Activated CD8-positive, alpha-beta memory T cell treated with anti-CD3 and anti-CD28 coated beads for 1 hour (primary cell): ENCODE data around the gene WDTC1.
A peak's percentile ranks its signal among the peaks of the same experiment; 100 is the strongest.

ENCODE experiments used
- DNase-seq, 2 donors: peaks; one replicate each; pipeline ENCODE4 v3.0.0-alpha.2; 2020; ENCODE audit warnings: low read depth in 1 of 2; ENCODE audit errors: extremely low read depth in 1 of 2

WDTC1 gene

GRCh38 chr1:27300341-27301051 lies 66.1 kb downstream of the WDTC1 start:
- peak; percentile 42 to 63 for DNase-seq

- DNase-seq, result no peak
Measured at GRCh38 chr1:27301052-27301422, 66.6 kb downstream of the WDTC1 start.

GRCh38 chr1:27301582-27302199 lies 67.3 kb downstream of the WDTC1 start:
- no peak for DNase-seq

DNA sequence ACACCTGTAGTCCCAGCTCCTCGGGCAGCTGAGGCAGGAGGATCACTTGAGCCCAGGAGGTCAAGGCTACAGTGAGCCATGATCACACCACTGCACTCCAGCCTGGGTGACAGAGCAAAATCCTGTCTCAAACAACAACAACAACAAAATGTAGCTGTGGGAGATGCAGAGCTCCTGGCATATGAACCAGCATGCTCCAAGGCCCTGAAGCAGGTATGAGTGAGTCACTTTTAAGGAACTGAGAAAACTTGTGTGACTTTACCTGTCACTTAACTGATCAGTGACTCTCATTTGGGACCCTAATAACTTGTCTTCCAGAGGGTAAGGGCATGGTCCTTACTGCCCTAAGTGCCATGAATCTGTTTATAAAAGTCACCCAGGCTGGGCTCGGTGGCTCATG lies 68.2 kb downstream of the WDTC1 start:
- DNase-seq, result no peak

GRCh38 chr1:27303509-27303908 lies 69.1 kb downstream of the WDTC1 start:
- DNase-seq, result no peak

DNA sequence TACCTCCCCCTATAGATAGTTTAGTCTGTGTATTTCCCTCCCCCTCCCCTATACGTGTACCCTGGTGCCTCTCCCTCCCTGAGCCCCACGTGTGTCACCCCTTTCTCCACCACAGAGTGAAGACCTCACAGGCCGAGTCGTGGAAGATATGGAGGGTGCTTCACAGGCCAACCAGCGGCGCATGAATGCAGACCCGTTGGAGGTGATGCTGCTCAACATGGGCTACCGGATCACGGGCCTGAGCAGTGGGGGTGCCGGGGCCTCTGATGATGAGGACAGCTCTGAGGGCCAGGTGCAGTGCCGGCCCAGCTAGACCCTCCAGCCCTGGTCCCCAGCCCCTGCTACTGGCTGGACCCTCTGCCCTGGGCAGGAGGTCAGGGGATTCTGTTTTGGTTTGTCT lies 71.6 kb downstream of the WDTC1 start:
- DNase-seq, result no peak

- no peak for DNase-seq
Measured at GRCh38 chr1:27306892-27307761, 72.7 kb downstream of the WDTC1 start.

- no peak for DNase-seq
Measured at GRCh38 chr1:27307874-27308598, 73.6 kb downstream of the WDTC1 start.

GRCh38 chr1:27314169-27314568 lies 79.7 kb downstream of the WDTC1 start:
- no peak for DNase-seq

- no peak for DNase-seq
Measured at GRCh38 chr1:27314737-27315136, 80.3 kb downstream of the WDTC1 start.

GRCh38 chr1:27316860-27317259 lies 82.4 kb downstream of the WDTC1 start:
- no peak for DNase-seq

- no peak for DNase-seq
Measured at GRCh38 chr1:27318136-27318535, 83.7 kb downstream of the WDTC1 start.

DNA sequence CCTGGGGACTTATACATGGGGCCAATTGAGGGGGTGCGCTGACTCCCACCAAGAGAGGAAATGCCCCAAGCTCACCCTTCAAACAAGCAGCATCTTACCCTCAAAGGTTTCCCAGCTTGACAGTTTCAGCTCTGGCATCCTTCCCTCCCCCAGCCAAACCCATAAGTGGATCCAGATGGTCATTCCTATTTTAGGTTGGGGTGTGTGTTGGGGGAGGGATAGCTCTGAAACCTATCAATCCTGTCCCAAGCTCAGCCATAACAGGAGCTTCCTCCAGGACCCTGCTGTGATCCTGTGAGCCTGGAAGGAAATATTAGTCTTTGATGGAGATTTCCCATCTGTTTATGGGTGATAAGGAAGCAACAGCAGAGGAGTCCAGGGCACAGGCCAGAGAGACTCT lies 84.2 kb downstream of the WDTC1 start:
- no peak for DNase-seq

DNA sequence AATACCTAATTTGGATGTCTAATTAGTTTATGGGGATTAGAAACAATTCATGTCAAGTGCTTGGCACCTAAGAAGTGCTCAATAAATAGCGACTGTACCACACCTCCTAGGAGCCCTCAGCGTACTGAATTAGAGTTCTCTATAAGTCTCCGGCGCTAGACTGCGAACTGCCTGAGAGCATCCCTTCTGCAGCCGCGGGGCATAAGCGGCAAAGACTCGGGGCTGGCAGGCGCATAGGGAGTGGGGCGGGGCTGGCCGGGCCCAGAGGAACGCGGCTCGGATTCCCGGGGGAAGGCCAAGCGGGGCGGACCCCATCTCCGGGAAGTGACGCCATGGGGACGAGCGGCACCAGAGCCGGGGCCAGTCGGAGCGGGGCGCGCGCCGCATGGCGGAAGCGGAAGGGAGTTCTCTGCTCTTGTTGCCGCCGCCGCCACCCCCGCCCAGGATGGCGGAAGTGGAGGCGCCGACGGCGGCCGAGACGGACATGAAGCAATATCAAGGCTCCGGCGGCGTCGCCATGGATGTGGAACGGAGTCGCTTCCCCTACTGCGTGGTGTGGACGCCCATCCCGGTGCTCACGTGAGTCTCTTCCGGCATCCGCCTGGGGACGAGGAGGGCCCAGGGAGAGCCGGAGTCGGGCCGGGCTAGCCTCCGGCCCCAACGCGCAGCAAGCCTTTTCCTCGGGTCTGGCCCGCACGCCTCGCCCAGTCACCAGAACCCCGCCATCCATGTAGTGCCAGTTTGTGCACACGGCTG lies 87.6 kb downstream of the WDTC1 start, which contains the start of gene TMEM222:
TMEM222 (plus strand) TSS at position 351 of the 756 bp plus-strand sequence; CDS start at position 386, 35 bp downstream.
- peak; percentile 88 to 94 for DNase-seq

DNA sequence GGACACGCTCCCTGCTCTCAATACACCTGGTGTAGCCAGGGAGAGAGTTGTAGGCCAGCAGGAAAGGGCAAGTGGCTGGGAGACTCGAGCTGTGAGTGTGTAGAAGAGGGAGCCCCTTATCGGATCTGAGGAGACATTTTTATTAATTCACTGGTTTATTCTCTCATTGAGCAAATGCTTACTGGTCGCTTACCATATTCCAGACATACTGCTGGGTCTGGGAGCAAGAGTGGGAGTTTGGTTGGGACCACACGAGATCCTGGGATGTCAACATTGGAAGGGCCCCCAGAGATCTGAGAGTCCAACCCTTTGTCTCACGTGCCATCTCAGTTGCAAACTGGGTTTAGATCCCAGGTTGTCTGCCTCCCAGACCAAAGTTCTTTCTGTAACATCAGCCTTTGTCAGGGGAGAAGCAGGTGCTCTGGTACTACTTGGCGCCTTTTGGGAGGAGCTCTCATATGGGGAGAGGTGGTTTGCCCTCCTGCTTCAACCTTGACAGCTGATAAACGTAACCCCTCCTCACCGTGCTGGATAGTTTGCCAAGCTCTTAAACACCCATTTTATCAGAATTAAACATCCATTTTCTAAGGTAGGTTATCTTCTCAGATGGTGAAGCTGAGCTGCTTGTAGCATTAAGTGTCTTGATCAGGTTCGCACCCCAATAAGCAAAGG lies 88.3 kb downstream of the WDTC1 start:
- no peak for DNase-seq

GRCh38 chr1:27325286-27325685 lies 90.9 kb downstream of the WDTC1 start:
- no peak for DNase-seq

DNA sequence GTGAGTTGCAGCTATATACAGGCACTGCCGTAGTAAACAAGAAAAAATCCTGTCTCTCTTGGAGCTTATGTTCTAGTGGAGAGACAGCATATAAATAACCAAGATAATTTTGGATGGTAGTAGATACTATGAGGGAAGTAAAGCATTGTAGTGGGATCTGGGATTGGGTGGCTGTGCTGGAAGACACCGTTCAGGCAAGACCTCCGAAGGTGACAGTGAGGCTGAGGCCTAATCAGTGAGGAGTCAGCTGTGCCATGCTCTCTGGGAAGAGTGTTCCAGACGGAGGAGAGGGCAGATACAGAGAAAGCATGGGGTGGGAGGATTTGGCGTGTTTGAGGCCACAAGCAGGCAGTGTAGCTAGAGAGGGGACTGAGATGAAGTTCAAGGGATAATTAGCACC lies 93.5 kb downstream of the WDTC1 start:
- no peak for DNase-seq

GRCh38 chr1:27330786-27331185 lies 96.4 kb downstream of the WDTC1 start:
- no peak for DNase-seq

GRCh38 chr1:27331426-27331825 lies 97.0 kb downstream of the WDTC1 start:
- no peak for DNase-seq

DNA sequence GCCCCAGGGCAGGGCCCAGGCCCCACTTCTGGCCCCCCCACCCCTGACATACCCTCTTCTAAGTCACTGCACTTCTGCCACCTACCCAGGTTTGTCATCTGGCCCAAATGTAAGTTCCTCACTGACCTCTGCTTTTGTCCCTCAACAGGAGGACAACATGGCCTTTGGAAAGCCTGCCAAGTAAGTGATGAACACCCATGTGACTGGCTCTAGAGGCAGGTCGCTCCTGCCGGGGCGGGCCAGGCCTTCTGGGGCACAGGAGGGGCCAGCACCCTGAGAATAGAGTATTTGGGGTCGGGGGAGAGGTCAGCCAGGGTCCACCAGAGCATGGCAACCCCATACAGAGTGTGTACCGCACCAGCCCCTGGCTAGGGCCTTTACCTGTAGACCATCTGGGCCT lies 97.5 kb downstream of the WDTC1 start:
- no peak for DNase-seq
